Right kidney (tissue), 1 donor: ENCODE data around the gene LRP1B.

Source experiments
- DNase-seq: peaks from one replicate; pipeline ENCODE4 v3.0.0-alpha.2; 2016

The LRP1B gene

DNA sequence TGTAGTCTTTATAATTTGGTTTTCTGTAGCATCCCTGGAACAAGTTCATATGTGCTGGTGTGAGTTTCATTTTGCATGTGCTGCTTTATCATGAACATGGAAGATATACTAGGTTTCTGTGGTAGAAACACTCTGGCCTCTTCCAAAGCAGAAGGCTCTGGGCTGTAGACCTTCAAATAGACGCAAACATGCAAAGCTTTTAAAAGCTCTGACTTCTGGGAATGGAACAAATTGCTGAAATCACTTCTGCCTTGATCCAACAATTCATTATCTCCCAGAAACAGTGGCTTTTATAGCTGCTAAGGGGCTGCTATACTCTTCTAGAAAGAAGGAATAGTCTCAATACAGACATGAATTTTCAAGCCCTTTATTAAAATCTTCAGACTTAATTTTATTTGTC is 382.2 kb downstream of the LRP1B start:
- DNase-seq = no peak

DNA sequence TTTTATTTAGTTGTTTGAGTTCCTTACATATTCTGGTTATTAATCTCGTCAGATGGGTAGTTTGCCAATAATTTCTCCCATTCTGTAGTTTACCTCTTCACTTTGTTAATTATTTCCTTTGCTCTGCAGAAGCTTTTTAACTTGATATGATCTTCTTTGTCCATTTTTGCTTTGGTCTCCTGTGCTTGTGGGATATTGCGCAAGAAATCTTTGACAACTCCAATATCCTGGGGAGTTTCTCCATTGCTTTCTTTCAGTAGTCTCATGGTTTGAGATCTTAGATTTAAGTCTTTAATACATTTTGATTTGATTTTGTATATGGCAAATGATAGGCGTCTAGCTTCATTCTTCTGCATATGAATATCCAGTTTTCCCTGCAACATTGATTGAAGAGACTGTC is 389.2 kb downstream of the LRP1B start:
- DNase-seq = no peak

DNA sequence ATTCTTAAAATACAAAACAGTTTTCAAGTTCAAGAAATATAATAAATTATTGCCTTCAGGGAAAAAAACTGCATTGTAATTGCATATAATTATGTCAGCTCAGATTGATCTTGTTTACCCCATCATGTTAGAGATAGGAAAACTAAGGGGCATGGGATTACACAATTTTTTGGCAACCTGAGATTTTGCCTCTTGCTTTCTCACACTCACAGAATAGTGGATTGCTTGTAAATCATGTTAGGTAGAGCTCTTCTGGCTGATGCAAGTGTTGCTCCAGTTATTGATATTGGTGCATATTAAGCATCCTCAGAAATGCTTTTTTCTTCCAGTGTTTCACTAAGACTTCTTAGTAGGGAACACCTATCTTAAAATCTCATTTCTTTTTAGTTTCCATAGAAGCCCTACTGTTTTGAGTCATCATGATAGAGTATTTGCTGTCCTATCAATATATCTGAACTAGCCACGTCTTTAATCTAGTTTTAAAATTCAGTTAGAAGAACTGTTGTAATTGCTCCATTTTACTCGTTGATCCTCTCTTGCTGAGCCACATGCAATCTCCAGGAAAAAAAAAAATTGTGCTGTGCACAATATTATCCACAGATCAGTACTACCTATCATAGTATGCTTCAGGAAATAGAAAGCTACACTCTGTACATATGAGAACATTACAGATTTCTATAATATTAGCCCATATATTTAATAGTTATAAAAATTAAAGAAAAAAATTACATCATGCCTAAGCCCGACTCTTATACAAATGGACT is 393.1 kb downstream of the LRP1B start:
- DNase-seq = no peak

DNA sequence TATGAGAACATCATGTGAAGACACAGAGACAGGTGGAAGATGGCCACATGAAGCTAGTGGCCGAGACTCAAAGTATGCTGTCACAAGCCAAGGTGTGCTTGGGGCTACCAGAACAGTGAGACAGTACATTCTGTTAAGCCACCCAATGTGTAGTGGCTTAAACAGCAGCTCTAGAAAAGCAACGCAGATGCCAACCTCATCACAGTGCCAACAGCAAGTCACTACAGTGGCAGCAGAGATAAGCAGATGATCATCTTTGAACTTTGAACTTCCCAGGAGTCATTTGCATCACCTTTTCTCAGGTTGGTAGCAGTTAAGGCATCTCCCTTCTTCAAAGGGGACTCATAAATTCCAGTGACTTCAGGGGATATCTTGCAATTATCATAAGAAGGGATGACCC is 394.4 kb downstream of the LRP1B start:
- no peak for DNase-seq

DNA sequence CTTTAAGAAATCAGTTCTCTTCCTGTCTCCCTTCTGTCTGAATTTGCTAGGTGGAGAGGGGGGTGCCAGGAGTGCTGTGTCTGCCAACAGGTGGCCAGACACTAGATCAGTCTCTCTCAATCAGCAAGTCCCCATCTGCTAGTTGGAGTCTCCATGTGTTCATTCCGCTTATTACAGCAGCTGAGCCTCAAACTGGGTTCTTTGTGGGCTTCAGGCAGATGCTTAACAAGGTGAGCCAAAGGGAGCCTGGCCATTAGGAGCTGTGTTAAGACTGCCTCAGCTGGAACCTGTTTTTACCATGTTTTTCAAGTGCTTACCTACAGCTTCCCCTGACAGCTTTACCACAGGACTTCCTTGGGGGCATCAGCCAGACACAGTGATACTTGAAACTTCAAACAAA is 401.9 kb downstream of the LRP1B start:
- DNase-seq = no peak

DNA sequence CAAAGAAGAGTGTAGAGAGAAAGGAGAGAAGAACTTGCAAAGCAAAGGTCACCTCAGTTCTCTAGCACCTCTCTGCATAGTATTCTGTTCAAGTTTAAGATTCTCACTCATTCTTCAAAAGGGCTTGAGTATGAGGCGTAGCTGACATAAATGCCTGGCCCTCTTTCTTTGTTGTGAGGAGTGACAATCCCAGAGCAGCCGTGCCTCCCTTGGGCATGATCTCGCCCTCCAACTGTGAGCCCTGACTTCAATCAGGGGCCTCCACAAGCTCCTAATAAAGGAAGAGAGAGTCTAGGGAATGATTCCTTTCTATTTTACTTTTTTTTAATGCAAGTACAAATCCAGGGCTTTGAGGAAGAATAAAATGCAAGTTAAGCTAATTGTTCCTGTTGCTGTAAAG is 402.7 kb downstream of the LRP1B start:
- no peak for DNase-seq

DNA sequence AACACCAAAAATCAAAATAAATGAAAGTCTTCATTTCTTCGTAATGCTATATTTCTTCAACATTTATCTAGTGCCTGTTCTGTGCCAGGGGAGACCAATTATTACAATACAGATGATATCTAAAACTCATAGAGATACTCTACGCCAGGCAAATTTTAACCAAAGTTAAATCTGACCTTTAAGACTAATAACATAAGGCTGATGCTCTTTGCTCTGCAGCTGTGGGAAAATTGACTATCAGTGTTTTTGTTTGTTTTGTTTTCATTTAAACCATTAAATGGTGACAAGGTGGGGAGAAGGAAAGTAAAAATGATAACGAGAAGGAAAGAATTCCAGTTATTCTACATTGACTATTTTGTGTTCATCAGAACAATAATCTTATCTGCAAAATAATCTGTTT is 406.4 kb downstream of the LRP1B start:
- DNase-seq = no peak

DNA sequence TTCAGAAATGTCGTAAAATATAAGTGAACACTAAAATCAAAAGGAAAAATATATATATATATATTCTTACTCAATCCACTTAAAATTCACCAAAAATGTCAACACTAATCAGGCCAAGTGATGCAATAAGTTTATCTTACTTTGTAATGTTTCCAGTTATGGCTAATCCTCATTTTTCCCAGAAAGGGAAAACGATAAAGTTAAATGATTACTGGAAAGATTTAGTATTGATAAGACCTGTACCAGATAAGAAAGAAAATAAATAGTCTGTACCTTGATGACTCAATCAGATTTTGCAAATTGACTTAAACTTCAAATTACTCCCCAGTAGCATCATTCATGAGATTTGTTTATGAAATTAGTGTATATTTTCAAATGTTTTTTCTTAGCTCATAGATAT is 407.0 kb downstream of the LRP1B start:
- DNase-seq = no peak

DNA sequence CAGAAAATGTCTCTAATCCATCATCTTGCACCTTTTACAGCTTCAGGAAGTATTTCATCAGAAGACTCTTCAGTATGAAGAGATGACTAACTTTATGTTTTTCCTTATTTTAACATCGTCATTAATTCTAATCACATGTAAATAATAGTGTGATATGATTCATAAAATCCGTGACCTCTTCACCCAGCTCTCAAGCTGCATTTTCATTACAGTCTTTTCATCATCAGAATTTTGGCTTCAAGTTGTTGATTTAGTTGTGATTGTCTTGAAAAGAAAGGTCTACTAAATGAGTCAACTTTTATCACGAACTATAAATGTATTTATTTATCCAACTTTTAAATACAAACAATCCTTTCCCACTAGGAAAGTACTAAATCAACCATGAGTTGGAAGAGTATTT is 410.3 kb downstream of the LRP1B start:
- DNase-seq = no peak

DNA sequence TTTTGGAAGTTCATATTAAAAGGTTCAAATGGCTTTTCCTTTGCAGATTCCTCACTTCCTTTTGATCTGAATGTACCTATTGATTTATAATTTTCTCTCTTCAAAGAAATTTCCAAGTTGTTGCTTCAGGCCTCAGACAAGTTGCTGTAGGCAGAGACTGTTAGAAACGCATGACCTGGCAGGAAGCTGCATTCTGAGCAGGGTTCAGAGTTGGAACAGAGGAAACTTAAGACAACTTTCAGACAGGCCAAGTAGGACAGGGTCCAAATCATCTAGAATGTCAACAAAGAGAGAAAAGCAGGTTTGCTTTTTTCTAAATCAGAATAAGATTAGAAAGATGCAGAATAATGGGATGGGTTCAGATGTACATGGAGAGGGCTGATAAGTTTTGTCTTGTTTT is 416.3 kb downstream of the LRP1B start:
- DNase-seq = no peak

DNA sequence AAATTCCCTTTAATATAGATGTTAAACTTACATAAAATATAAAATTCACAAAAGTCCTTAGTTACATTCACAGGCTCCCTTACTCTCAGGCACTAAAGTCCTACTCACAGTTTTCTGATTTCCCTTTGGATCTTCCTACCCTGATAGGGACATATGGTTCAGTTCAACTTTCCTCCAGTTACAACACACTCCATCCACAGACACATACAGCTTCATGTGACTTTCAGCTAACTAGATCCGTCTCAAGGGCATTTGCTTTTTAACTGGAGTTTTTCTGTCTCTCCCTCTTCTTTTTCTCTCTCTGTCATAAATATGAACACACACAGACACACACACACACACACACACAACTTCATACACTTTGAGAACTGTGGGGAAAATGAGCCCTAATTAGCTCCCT is 419.2 kb downstream of the LRP1B start:
- no peak for DNase-seq

DNA sequence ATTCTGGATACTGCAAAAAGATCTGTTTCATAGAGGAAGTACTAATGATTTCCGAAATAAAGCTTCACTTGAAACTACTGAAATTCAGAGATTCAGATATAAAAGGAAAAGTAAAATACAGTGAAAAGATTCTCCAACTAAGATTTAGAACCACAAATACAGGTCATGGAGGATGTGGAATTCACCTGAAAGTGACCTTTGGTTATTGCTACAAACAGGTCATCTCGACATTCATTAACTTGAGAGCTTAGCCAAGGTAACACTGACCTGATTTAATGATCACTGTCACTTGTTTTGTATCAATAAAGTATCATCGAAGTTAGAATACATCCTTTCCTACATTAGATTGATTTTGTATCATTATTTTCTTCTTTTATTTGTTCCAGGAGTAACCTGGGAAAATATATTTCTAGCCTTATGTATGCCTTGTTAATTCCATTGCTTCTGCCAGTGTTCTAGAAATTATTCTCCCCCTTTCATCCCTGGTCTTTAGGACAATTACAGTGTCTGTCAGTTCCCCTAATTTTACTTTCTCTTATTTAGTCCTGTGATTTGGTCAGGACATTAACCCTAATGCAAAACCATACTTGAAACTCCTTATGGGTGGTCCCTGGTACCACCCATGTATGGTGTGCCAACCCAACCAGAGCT is 420.1 kb downstream of the LRP1B start:
- DNase-seq = no peak

DNA sequence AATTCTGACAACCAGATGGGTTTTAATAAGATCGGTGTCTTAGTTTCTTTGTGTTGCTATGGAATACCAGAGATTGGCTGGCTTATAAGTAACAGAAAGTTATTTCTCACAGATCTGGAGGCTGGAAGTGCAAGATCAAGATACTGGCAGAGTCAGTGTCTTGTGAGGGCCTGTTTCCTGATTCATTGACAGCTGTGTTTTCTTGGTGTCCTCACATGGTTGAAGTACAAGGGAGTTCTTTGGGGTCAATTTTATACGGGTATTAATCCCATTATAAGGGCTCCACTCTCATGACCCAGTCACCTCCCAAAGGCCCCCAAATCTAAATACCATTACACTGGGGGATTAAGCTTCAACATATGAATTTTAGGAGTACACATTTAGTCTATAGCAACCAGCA is 421.1 kb downstream of the LRP1B start:
- no peak for DNase-seq

DNA sequence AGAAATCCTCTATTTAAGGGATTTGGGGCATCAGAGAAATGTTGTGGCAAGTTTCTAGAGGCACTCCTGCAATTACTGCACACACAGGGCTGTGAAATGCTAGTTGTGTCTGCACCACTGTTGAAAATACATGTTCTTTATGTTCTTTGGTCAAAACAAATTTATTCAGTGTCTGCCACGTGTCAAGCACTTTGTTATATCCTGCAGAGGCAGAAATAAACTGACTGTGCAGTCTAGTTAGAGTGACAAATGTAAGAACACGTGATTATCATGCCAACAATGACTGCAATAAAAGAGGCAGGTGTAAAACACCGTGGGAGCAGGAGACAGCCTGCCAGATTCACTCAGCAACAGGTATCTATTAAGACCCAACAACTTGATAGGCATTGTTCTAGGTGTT is 423.3 kb downstream of the LRP1B start:
- DNase-seq = no peak

DNA sequence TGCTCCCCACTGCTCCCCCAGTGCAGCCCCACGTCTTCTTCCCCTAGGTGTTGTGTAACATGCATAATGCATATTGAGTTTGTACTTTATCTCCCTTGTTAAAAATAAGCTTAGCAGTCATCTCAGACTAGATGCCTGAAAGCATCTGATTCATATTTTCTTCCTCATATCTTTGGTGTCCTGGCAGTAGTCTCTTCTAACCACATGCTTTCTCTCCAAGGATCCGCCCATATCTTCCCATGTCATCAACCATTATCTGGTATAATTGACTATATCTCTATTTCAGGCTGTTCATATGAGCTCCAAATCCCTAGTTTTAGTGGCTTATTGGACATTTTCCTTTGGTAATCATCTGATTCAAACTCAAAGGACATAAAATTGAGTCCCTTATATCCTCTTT is 426.3 kb downstream of the LRP1B start:
- no peak for DNase-seq

DNA sequence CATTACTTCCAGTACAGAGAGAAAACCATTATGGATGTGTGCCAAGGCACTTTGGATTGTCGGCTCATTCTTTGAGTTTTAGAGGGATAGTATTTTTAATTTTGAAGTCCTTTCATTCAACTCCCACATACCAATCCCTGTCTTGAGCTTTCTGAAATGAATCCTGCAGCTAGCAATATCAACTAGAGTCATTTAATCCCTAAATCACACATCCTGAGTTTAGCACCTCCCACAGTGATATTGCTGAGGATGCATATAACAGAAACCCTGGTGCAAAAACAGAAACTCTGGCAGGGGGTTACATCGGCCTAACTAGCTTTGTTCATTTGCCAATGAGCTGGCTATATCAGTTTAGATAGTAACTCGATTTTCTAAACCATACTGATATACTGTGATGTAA is 427.3 kb downstream of the LRP1B start:
- DNase-seq = no peak

DNA sequence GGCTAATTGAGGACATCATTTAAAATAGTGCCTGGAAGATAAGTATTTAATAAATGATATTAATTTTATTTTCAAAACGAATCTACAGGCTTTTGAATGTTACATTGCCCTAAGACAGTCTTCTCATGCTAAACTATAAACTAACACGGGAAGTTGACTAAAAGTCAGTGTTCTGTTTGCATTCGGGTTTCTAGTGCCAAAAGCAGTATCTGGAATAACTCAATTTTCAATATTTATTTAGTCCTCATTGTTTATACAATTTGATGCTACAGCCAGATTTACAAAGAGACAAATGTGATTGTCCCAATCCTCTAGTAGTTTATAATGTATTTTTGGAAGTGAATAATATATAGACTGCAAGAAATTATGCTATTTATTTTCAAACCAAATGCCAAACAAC is 429.2 kb downstream of the LRP1B start:
- DNase-seq = no peak

DNA sequence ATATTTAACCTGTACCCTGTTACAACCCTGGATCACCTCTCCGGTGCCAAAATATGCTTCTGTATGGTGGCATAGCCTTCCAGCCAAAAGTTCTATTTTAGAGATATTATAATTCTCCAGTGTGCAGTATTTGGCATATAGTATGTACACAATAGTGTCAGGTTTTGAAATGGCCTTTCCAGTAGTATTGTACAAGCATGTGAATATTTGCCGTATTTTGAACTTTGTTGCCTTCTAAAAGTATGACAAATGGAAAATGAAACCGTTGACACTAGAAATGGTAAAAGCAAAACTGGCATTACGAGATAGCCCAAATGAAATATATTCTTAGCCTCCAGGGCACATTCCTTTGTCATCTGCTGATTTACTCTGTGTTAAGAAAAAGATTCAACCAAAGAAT is 431.2 kb downstream of the LRP1B start:
- DNase-seq = no peak

DNA sequence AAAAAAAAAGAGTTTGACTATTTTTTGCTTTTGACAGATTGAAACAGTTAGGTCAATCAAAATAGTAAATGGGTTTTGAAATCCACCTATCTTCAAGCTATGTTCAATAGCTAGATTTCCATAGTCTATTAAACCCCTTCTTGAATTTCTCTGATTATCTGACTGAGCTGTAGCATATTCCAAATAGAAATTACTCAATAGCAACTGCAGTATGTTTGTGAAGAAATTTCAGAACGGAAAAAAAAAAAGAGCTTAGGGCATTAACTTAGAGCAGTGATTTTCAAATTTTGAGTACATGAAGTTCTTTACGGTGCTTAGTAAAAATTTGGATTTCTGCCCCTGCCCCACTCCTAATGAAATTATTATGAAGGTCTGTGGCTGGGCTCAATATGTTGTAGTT is 432.3 kb downstream of the LRP1B start:
- no peak for DNase-seq

DNA sequence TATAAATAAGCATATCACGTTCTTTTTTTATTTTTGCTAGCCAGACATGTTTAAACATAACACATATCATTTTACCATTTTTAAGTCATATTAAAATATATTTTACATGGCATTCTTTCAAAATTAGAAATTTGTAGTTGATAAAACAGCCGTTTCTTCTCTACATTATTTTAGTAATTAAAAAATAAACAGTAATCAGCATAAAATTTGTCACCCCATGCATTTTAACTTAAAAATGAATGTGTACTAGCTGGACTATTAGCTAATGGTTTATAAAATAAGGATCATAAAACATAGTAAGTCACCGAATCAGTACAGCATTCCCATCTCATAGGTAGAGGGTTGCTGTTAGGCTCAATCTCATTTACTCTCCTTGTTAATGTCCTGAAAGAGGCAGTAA is 433.8 kb downstream of the LRP1B start:
- DNase-seq = no peak

DNA sequence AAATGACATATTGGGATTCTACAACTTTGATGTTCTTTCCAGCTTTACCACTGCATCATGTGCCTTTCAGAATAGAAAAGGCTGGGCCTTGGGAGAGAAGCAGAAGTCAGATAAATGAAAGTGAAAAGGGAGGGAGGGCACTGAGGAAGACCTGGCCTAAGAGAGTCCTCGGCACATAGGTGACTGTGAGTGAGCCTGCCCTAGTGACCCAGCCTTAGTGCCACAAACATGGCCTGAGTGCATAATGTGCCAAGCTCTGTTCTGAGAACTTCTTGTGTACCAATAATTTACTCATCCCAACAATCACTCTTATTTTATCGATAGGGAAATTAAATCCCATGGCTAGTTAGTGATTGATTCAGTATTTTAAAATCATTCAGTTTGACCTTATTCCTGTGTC is 436.6 kb downstream of the LRP1B start:
- no peak for DNase-seq

DNA sequence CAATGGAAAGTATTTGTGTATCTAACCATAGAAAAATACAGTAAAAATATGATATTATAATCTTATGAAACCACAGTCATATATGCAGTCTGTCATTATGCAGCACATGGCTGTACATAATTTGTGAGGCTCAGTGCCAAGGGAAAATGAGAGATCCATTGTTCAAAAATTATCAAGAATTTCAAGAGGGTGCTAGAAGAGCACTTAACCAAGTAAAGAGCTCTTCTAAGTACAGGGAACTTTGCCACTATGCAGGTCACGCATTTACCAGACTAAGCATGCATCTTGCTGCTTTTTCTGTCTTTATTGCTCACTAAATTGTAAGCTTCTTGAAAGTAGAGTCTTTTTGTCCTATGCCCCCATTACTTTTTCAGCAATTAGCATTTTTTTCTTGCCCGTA is 438.0 kb downstream of the LRP1B start:
- DNase-seq = no peak

DNA sequence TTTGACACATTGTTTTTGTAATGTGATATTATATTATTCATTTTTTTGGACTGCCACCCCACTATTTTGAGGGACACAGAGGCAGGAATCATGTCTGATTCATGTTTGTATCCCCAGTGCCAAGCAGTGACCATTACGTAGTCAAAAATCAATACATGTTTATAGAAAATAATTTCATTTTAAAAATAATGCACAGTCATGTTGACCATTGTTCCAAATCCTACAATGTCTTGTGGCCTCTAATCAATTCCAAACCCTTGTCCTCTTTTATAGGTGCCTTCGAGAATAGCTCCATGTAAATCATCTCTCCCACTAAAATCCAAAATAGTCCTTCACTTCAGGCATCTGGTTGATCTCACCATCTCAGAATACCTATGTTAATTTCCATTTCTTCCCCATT is 454.7 kb downstream of the LRP1B start:
- no peak for DNase-seq

DNA sequence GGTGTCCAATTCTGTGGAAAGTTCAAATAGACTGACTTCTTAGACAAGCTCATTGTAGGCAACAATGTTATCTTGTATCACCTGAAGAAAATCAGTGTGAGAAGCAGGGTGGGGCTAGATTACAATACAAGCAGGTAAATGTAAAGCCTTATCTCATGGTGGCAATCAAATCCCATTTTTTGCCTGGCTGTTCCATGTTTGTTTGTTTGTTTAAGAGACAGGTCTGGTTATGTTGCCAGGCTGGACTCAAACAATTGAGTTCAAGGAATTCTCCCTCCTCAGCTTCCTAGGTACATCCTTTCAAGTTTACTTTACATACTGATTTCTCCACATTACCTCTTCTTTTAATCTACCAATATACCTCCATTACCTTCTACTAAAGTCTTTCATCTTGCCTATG is 464.6 kb downstream of the LRP1B start:
- DNase-seq = no peak

DNA sequence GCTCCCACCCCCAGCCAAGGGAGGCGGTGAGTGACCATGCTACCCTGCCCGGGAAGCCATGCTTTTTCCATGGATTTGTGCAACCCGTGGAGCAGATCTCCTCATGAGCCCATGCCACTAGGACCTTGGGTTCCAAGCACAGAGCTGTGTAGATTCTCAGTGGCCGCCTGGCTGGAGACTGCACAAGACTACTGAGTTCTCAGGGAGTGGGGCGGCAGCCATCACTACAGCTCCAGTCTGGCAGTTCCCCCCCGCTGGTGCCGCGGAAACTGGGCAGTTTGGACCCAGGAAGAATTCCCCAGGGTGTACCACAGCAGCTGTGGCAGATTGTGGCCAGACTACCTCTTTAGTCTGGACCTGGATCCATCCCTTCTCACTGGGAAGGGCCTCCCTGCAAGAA is 470.6 kb downstream of the LRP1B start:
- no peak for DNase-seq
